IMR-90 (cell line): ENCODE measurements around the gene FMNL1.

Experiments used
- BHLHE40 ChIP-seq: fragments of 150-350 bp; IDR thresholded peaks from 2 replicates; pipeline ENCODE4 v1.6.1; 2016; ENCODE audit warnings: mild to moderate bottlenecking, low read depth, low read length
- CEBPB ChIP-seq: IDR thresholded peaks from 2 replicates; pipeline ENCODE4 v1.6.1; 2012; ENCODE audit warnings: low read depth, low read length, improper control_type of control experiment
- CHD1 ChIP-seq: IDR thresholded peaks from 2 replicates; pipeline ENCODE4 v1.6.1; 2012; ENCODE audit warnings: low read depth, low read length, improper control_type of control experiment
- CTCF ChIP-seq: conservative IDR thresholded peaks from 2 replicates; pipeline ENCODE4 v1.5.1; 2012; ENCODE audit warnings: mild to moderate bottlenecking, low read depth, low read length, improper control_type of control experiment
- ELK1 ChIP-seq: fragments of 150-350 bp; IDR thresholded peaks from 2 replicates; pipeline ENCODE4 v1.6.1; 2016; ENCODE audit warnings: low read depth, mild to moderate bottlenecking, low read length, moderate library complexity, borderline replicate concordance
- FOS ChIP-seq: fragments of 150-350 bp; IDR thresholded peaks from 2 replicates; pipeline ENCODE4 v1.6.1; 2016; ENCODE audit warnings: low read depth, low read length
- MXI1 ChIP-seq: IDR thresholded peaks from 2 replicates; pipeline ENCODE4 v1.6.1; 2012; ENCODE audit warnings: low read depth, mild to moderate bottlenecking, low read length, moderate library complexity, borderline replicate concordance
- POLR2A ChIP-seq: IDR thresholded peaks from 2 replicates; pipeline ENCODE4 v1.6.1; 2012; ENCODE audit warnings: mild to moderate bottlenecking, low read depth, low read length
- RAD21 ChIP-seq: IDR thresholded peaks from 2 replicates; pipeline ENCODE4 v1.6.1; 2012; ENCODE audit warnings: low read length, improper control_type of control experiment
- RCOR1 ChIP-seq: IDR thresholded peaks from 2 replicates; pipeline ENCODE4 v1.6.1; 2012; ENCODE audit warnings: mild to moderate bottlenecking, low read length, improper control_type of control experiment; ENCODE audit not compliant: insufficient replicate concordance
- RFX5 ChIP-seq: IDR thresholded peaks from 2 replicates; pipeline ENCODE4 v1.8.0; 2012; ENCODE audit warnings: low read depth, mild to moderate bottlenecking, low read length, moderate library complexity
- SMC3 ChIP-seq: fragments of 150-350 bp; IDR thresholded peaks from 2 replicates; pipeline ENCODE4 v1.6.1; 2016; ENCODE audit warnings: low read depth, mild to moderate bottlenecking, antibody characterized with exemption, low read length, moderate library complexity
- USF2 ChIP-seq: fragments of 150-350 bp; IDR thresholded peaks from 2 replicates; pipeline ENCODE4 v1.6.1; 2017; ENCODE audit warnings: mild to moderate bottlenecking, antibody characterized with exemption, low read length, low read depth

- TF ChIP-seq CTCF, result no peak
- TF ChIP-seq POLR2A, result no peak
- no peak for TF ChIP-seq RAD21
- TF ChIP-seq CEBPB, result no peak
- TF ChIP-seq ELK1, result no peak
- TF ChIP-seq RFX5, result no peak
- no peak for TF ChIP-seq FOS
- TF ChIP-seq SMC3, result no peak
- no peak for TF ChIP-seq BHLHE40
- no peak for TF ChIP-seq USF2
- TF ChIP-seq MXI1, result no peak
- TF ChIP-seq RCOR1, result no peak
- no peak for TF ChIP-seq CHD1
Measured at GRCh38 chr17:45240905-45241327, 19.2 kb downstream of the FMNL1 start.
